ENCODE data around the gene AUTS2. TPM values are rescaled to one million over a fixed set of nuclear protein-coding genes. Genes with fewer than 3 reads are reported as not detected.

The AUTS2 gene
- total RNA-seq, 6 donors from 2014 or later: 38.9 to 151 (median 55.8) TPM

GRCh38 chr7:70053989-70054388, 455.7 kb downstream of the AUTS2 start:
- no peak for ATAC-seq (ENCODE audit: low FRiP score in 2 of 2)
- DNase-seq: no peak
- Histone ChIP-seq H3K4me3 (no peak overlapping the region), H3K27ac (no peak overlapping the region), H3K4me1 (peaks cover 0 to 4% (median 0%) of the 10 kb centered on the region in 4 donors), H3K36me3 (no peaks in the 10 kb centered on the region), H3K27me3 (no peaks in the 10 kb centered on the region), H3K9me3 (no peaks in the 10 kb centered on the region)
- WGBS, 2 donors: 94 to 96% methylated on average over 1 of the region's 1 CpG
- TF ChIP-seq POLR2A (IDR thresholded peaks at IDR 0.05) (no peak), POLR2AphosphoS5 (IDR thresholded peaks at IDR 0.05) (no peak)

GRCh38 chr7:70056363-70056762, 458.1 kb downstream of the AUTS2 start:
- WGBS, 2 donors: 61 to 67% methylated on average over 1 of the region's 1 CpG
- no peak for DNase-seq

DNA sequence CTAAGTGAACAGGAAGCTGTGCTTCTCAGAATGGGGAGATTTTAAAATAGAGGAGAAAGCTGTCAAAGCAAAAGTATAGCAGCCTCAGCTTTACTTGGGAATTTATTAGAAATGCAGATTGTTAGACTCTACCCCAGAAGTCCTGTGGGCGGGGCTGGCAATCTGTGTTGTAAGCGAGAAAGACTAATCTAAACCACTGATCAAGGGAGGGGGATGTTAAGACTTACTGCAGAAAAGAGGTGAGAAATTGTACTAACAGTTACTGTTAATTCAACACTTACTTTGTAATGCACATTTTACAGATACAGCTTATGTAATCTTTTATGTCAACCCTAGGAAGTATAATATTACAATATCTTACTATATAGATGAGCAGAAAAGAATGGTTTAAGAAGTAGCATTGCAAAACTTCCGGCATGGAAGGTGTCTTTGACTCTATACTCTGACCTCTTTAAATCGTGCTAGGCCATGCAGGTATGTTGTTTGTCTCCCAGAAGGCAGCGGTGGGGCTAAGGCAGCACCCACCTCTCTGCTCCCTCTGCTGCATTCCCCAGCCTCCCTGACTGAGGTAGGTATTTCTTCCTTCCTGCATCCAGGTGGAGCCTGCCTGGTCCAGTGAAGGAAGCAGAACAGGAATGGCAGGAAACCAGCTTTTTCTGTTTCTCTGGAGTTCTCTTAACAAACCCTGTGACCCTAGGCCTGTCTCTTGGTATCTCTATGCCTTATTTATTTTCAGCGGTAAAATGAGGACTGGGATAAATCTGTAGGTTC, 462.2 kb downstream of the AUTS2 start:
- WGBS, 2 donors: 82 to 85% methylated on average over 6 of the region's 6 CpGs

More at GRCh38 chr7:70056363-70056762, 458.1 kb downstream of the AUTS2 start:
- no peak for TF ChIP-seq POLR2A (IDR thresholded peaks at IDR 0.05)
- no peak for TF ChIP-seq EP300 (IDR thresholded peaks at IDR 0.05)
- TF ChIP-seq CTCF (IDR thresholded peaks at IDR 0.05): no peak
- no peak for TF ChIP-seq POLR2AphosphoS5 (IDR thresholded peaks at IDR 0.05)
- peaks cover 0 to 4% (median 0%) of the 10 kb centered on the region in 4 donors for H3K4me1 ChIP-seq
- H3K27me3 ChIP-seq: no peaks in the 10 kb centered on the region
- no peak overlapping the region for H3K27ac ChIP-seq
- no peaks in the 10 kb centered on the region for H3K9me3 ChIP-seq
- no peaks in the 10 kb centered on the region for H3K36me3 ChIP-seq
- H3K4me3 ChIP-seq: no peak overlapping the region
- ATAC-seq (ENCODE audit: low FRiP score in 2 of 2): no peak

DNA sequence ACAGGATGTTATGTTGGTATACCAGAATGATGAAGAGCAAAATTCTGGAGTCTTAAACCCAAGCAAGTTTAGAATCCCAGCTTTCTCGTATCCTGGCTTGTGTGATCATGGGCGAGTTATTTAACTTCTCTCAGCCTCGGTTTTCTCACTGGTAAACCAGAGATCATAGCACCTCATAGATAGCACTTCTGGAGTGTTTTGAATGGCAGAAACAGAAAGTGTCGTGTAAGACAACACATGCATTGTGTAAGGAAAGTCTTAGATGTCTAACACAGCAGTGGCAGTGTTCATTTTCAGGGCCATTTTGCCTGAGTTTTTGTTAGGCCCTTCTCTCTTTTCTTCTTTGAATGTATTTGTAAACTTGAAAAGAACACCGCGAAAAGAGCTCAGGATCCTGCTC, 465.1 kb downstream of the AUTS2 start:
- DNase-seq (no peak), ATAC-seq (ENCODE audit: low FRiP score in 2 of 2) (no peak)
- Histone ChIP-seq H3K9me3 (no peaks in the 10 kb centered on the region), H3K36me3 (no peaks in the 10 kb centered on the region), H3K4me1 (no peaks in the 10 kb centered on the region), H3K27me3 (no peaks in the 10 kb centered on the region), H3K4me3 (no peak overlapping the region), H3K27ac (no peak overlapping the region)
- no peak for TF ChIP-seq EP300 (IDR thresholded peaks at IDR 0.05)
- TF ChIP-seq POLR2AphosphoS5 (IDR thresholded peaks at IDR 0.05): no peak
- 85 to 87% methylated on average over 6 of the region's 6 CpGs for WGBS, 2 donors

More for the DNA sequence above, 462.2 kb downstream of the AUTS2 start:
- TF ChIP-seq CTCF (IDR thresholded peaks at IDR 0.05) (no peak), EP300 (IDR thresholded peaks at IDR 0.05) (no peak), POLR2AphosphoS5 (IDR thresholded peaks at IDR 0.05) (no peak), POLR2A (IDR thresholded peaks at IDR 0.05) (no peak)
- no peak overlapping the region for H3K4me3 ChIP-seq
- no peaks in the 10 kb centered on the region for H3K4me1 ChIP-seq
- no peak overlapping the region for H3K27ac ChIP-seq
- ATAC-seq (ENCODE audit: low FRiP score in 2 of 2): no peak
- DNase-seq: no peak
- no peaks in the 10 kb centered on the region for H3K36me3 ChIP-seq
- H3K27me3 ChIP-seq: no peaks in the 10 kb centered on the region
- H3K9me3 ChIP-seq: no peaks in the 10 kb centered on the region

DNA sequence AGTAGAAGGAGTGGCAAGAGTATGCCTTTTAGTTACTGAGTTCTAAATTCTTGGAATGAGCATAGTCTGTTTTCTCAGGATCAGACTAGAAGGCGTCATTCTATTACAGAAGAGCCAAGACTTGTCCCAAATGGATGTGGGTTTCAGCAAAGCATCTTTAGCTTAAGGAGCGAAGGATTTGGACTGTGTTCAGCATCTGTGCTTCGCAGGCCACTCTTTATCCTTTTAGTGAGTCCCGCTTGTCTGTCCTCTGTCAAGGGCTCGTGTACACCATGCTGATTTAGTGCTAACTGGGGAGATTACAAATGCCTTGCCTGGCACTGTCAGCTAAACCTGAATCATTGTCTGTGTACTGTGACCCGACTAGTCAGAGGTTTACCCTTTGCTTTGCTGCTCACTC, 465.7 kb downstream of the AUTS2 start:
- ATAC-seq (ENCODE audit: low FRiP score in 2 of 2): peak in 1 of 2 donors; percentile 87
- WGBS, 2 donors: 83 to 93% methylated on average over 6 of the region's 6 CpGs

More for the DNA sequence above, 465.7 kb downstream of the AUTS2 start:
- Histone ChIP-seq H3K9me3 (no peaks in the 10 kb centered on the region), H3K4me1 (no peaks in the 10 kb centered on the region), H3K27ac (no peak overlapping the region), H3K36me3 (no peaks in the 10 kb centered on the region), H3K27me3 (no peaks in the 10 kb centered on the region), H3K4me3 (no peak overlapping the region)
- DNase-seq: no peak
- TF ChIP-seq CTCF (IDR thresholded peaks at IDR 0.05) (no peak), POLR2AphosphoS5 (IDR thresholded peaks at IDR 0.05) (no peak), EP300 (IDR thresholded peaks at IDR 0.05) (no peak), POLR2A (IDR thresholded peaks at IDR 0.05) (no peak)
